Neural crest cell (in vitro differentiated cells): ENCODE results near the gene ADORA3. TPM values are rescaled to one million over a fixed set of nuclear protein-coding genes. Genes with fewer than 3 reads are reported as not detected.
A peak's percentile ranks its signal among the peaks of the same experiment; 100 is the strongest.

Experiments
- DNase-seq: peaks from one replicate; pipeline ENCODE4 v3.0.0; 2021; ENCODE audit warnings: low read depth, mixed read lengths, low spot score
- H3K27ac Mint-ChIP-seq: one replicate; pipeline ENCODE4 v1.8.0; 2021; ENCODE audit warnings: mild to moderate bottlenecking, mixed read lengths; ENCODE audit not compliant: unreplicated experiment
- H3K27me3 Mint-ChIP-seq: 2 replicates; pipeline ENCODE4 v1.8.0; 2021; ENCODE audit warnings: low read depth, mild to moderate bottlenecking, mixed read lengths
- H3K36me3 Mint-ChIP-seq: 2 replicates; pipeline ENCODE4 v1.8.0; 2021; ENCODE audit warnings: low read depth, mild to moderate bottlenecking, mixed read lengths
- H3K4me1 Mint-ChIP-seq: 2 replicates; pipeline ENCODE4 v1.8.0; 2021; ENCODE audit warnings: mixed read lengths
- H3K4me3 Mint-ChIP-seq: one replicate; pipeline ENCODE4 v1.8.0; 2021; ENCODE audit warnings: mild to moderate bottlenecking, mixed read lengths
- H3K9me3 Mint-ChIP-seq: 2 replicates; pipeline ENCODE4 v1.8.0; 2021; ENCODE audit warnings: mixed read lengths
- total RNA-seq: library from RNA; stranded (reverse); gene quantifications from 2 replicates; pipeline ENCODE4 v1.2.1, GENCODE V29; 2021
- TF ChIP-seq, protein P1 (sequence below): fragments of 200-600 bp; sonication (generic); conservative IDR thresholded peaks from 2 replicates; pipeline ENCODE4 v1.5.0; 2021; ENCODE audit warnings: antibody characterized with exemption, mild to moderate bottlenecking

ADORA3 gene
- total RNA-seq, 1 donor from 2014 or later = not detected

- H3K4me1 Mint-ChIP-seq = no peaks in the 10 kb centered on the region
- no peaks in the 10 kb centered on the region for H3K9me3 Mint-ChIP-seq
- peak overlapping the region; percentile 23 for H3K27ac Mint-ChIP-seq
- TF ChIP-seq, protein P1, sequence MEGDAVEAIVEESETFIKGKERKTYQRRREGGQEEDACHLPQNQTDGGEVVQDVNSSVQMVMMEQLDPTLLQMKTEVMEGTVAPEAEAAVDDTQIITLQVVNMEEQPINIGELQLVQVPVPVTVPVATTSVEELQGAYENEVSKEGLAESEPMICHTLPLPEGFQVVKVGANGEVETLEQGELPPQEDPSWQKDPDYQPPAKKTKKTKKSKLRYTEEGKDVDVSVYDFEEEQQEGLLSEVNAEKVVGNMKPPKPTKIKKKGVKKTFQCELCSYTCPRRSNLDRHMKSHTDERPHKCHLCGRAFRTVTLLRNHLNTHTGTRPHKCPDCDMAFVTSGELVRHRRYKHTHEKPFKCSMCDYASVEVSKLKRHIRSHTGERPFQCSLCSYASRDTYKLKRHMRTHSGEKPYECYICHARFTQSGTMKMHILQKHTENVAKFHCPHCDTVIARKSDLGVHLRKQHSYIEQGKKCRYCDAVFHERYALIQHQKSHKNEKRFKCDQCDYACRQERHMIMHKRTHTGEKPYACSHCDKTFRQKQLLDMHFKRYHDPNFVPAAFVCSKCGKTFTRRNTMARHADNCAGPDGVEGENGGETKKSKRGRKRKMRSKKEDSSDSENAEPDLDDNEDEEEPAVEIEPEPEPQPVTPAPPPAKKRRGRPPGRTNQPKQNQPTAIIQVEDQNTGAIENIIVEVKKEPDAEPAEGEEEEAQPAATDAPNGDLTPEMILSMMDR = no peak
- H3K4me3 Mint-ChIP-seq = no peak overlapping the region
- H3K27me3 Mint-ChIP-seq = no peaks in the 10 kb centered on the region
- no peaks in the 10 kb centered on the region for H3K36me3 Mint-ChIP-seq
- DNase-seq = no peak
Observed at GRCh38 chr1:111474106-111474505, 29.3 kb downstream of the ADORA3 start.

- H3K27ac Mint-ChIP-seq = no peak overlapping the region
- H3K36me3 Mint-ChIP-seq = no peaks in the 10 kb centered on the region
- DNase-seq = no peak
- H3K9me3 Mint-ChIP-seq = no peaks in the 10 kb centered on the region
- no peak overlapping the region for H3K4me3 Mint-ChIP-seq
- TF ChIP-seq, protein P1 = no peak
- no peaks in the 10 kb centered on the region for H3K4me1 Mint-ChIP-seq
- H3K27me3 Mint-ChIP-seq = no peaks in the 10 kb centered on the region
Observed at GRCh38 chr1:111471538-111471937, 31.9 kb downstream of the ADORA3 start.

DNA sequence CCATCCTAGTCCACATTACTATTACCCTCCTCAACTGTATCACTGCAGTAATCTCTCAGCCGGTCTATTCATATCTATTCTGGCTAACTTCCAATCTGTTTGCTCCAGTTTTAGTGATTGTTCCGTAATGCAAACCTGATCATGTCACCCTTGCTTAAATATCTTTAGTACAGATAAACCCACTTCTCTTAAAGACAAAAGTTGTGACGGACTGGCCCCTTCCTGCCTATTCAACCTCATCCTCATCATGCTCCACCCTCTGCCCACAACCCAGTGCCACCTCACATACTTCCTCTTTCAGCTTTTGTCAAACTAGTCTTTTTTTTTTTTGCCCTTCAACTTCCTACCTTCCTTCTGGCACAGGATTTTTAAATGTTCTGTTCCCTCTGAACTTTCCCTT is 32.4 kb downstream of the ADORA3 start:
- Mint-ChIP-seq H3K9me3 (no peaks in the 10 kb centered on the region), H3K27ac (no peak overlapping the region), H3K36me3 (no peaks in the 10 kb centered on the region), H3K4me1 (no peaks in the 10 kb centered on the region), H3K4me3 (no peak overlapping the region), H3K27me3 (no peaks in the 10 kb centered on the region)
- TF ChIP-seq, protein P1 = no peak
- no peak for DNase-seq

- no peak overlapping the region for H3K4me3 Mint-ChIP-seq
- H3K36me3 Mint-ChIP-seq = no peaks in the 10 kb centered on the region
- TF ChIP-seq, protein P1 = no peak
- H3K4me1 Mint-ChIP-seq = no peaks in the 10 kb centered on the region
- no peaks in the 10 kb centered on the region for H3K9me3 Mint-ChIP-seq
- H3K27ac Mint-ChIP-seq = no peak overlapping the region
- no peak for DNase-seq
- H3K27me3 Mint-ChIP-seq = no peaks in the 10 kb centered on the region
Observed at GRCh38 chr1:111470596-111470995, 32.8 kb downstream of the ADORA3 start.

- Mint-ChIP-seq H3K27me3 (no peaks in the 10 kb centered on the region), H3K4me3 (no peak overlapping the region)
Observed at GRCh38 chr1:111469539-111469938, 33.9 kb downstream of the ADORA3 start.

More at GRCh38 chr1:111469539-111469938, 33.9 kb downstream of the ADORA3 start:
- TF ChIP-seq, protein P1 = no peak
- H3K27ac Mint-ChIP-seq = no peak overlapping the region
- H3K4me1 Mint-ChIP-seq = no peaks in the 10 kb centered on the region
- no peak for DNase-seq
- no peaks in the 10 kb centered on the region for H3K9me3 Mint-ChIP-seq
- peaks cover 2% of the 10 kb centered on the region for H3K36me3 Mint-ChIP-seq
